NCI-H446 (cell line): ENCODE measurements around the gene BRINP1.
"Not testable (repeated sequence)": the region's sequence is repeated elsewhere in the genome, so short reads cannot be mapped to it uniquely, and the experiment has no call there.

Source experiments
- DNase-seq, 2 experiments: peaks; one replicate each; lab custom pipeline; 2025; lab: John Stamatoyannopoulos, UW

Gene BRINP1

DNA sequence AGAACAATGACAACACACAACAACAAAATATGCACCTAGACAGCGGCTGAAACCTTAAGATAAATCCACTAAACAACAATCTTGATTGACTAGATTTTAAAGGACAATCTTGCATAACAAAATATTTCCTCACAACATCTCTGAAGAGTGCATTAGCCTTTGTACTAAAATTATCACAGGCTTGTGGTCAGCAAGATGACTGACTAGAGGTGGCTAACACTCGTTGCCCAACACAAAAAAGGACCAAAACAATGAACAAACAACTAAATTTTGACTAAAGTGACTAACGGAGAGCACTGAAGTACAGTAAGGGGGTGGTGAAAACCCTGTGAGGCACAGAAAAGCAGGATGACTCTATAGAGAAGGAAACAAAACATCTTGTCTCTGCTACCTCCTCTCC lies 183.9 kb downstream of the BRINP1 start:
- no peak for DNase-seq

DNA sequence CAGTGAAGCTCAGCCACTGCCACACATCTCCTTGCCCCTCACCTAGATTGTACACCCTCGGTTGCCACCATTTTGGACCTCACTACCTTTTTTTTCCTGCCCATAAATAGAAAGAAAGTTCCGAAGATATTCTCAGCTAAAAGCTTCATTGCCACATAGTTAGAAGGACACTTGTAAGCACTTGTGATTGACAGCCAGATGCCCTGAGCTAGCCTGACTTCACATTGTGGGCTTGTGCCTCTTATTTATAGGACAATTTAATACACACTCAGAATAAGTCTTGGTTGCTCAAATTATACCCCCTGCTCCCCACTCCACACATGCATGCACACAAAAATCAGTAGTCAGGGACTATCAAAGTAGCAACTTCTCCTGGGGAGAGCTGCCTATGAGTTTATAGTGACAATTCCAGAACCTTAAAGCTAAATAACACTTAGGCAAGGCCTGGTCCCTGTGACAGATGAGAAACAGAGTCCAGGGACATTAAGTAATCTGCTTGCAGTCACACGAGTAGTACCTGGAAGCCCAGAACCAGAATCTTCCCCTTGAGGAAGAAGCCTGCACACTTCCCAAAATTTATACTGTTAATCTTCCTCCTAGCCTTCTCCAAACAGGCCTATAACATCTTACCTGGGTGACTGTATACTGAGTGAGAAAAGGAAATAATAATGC lies 184.8 kb downstream of the BRINP1 start:
- no peak for DNase-seq

DNA sequence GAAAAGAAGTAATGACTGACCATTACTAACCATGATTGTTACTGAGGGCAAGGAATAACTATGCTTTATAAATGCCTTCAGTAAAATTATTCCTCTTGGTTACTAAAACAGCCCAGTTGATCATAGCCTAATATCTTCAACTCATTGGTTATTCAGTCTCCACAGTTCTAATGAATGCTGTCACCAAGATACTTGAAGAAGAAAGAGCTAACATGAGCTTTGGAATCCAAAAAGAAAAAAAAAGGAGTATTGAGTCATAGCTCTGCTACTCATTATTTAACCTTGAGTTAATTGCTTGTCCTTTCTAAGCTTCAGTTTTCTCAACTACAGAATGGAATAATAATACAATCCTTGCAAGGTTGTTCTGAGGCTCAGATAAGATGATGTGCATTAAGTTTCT lies 187.7 kb downstream of the BRINP1 start:
- no peak for DNase-seq

DNA sequence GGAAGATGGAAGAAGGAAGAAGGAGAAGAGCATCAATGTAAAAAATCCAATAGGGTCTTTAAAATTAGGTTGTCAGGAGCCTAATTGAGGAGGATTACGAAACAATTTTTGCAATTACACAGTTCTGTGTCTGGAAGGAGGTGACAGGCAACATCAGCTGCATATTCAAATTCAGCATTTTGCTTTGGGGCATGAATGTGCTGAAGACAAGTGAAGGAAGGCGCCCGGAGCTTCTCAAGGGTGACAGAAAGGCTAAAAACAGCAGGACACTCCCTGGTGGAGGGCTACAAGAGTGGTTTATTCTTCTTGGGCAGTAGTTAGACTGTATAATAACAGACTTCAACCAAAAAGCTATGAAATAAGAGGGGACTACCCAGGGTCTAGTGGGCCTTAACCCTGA lies 188.3 kb downstream of the BRINP1 start:
- DNase-seq, result no peak

DNA sequence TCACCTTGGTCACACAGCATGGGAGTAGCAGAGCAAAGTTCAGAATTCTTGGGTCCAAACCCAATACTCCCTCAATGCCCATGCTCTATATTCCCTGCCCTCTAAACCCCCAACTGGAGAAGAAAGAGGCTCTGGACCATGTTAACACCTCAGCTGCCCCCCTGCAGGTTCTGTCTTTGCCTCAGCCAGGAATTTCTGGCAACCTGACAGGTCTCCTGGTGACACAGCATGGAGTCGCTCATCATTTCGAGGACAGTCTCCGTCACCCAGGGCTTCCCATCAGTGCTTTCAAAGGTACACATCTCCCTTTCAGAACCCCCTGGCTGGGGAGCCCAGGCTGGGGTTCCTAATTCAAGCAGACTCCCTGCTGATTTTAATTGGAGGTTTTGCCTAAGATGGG lies 189.5 kb downstream of the BRINP1 start:
- DNase-seq, result peak in 1 of 2 experiments; percentile 41

DNA sequence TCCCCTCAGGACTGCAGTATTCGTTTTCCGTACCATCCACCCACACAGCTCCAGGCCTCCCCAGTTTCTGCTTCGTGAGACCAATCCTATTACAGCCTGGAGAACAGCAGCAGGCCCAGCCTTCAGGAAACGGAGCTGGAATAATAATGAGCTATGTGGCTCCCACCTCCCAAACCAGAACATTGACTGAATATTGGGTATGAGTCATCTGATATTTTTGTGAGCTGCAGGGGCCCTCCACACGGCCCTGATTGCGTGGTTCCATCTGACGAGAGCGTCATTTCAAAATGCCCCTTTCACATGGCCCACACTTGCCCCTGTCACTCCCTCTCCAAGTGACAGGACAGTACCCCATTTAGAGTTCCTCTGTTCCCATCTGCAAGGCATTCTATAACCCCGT lies 192.0 kb downstream of the BRINP1 start:
- DNase-seq, result no peak

DNA sequence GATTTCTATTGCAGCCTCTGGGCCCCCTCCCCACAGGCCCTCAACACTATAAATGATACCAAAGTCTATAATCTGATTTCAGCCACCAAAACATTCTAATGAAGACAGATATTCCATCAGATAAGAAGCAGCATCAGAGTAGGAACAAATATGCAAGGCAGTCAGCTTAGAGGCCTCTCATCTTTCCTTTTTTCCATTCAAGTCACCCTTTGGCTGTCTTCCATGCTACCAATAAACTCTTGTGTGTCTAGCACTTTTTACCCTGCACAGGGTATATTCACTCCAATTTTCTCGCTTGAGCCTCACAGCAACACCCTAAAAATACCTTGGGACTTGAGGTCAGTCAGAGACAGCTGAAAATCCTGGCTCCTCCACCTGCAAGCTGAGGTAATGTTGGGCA lies 193.7 kb downstream of the BRINP1 start:
- DNase-seq, result no peak

DNA sequence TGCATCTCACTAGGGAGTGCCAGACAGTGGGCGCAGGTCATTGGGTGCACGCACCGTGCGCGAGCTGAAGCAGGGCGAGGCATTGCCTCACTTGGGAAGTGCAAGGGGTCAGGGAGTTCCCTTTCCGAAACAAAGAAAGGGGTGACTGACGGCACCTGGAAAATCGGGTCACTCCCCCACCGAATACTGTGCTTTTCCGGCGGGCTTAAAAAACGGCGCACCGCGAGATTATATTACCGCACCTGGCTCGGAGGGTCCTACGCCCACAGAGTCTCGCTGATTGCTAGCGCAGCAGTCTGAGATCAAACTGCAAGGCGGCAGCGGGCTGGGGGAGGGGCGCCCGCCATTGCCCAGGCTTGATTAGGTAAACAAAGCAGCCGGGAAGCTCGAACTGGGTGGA lies 200.0 kb downstream of the BRINP1 start:
- DNase-seq, result not testable (repeated sequence)

DNA sequence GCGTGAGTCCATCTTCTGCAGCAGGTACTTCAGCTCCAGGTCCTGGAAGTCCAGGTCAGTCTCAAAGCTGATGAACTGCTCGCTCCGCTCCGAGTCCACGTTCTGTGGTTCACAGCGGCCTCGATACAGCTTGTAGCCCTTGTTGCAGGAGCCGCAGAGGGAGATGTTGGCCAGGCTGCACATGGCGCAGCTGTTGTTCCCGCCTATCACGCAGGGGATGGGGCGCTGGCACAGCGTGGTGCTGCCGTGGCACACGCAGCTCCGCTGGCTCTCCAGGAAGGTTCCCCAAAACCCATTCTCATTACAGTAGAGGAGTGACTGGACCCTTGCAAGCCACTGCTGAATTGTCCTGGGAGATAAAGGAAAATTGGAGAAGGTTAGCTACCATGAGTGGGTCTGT lies 201.4 kb downstream of the BRINP1 start:
- DNase-seq, result no peak

DNA sequence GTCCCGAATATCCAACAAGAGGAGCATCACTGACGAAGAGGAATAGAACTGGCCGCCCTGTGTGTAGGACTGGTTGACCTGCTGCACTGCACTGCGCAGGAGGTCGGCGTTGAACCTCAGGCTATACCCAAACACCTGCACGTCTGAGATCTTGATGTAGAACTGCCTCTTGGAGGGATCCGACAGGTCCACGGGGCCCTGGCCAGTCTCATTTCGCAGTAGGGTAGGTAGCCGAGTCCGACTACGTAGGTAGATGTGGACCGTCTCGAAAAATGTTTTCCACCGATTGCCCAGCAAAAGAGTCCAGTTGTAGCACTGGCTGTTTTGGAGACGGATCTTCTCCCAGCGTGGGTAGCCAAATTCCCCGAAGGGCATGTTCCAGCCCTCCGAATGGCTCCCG lies 202.0 kb downstream of the BRINP1 start:
- no peak for DNase-seq

DNA sequence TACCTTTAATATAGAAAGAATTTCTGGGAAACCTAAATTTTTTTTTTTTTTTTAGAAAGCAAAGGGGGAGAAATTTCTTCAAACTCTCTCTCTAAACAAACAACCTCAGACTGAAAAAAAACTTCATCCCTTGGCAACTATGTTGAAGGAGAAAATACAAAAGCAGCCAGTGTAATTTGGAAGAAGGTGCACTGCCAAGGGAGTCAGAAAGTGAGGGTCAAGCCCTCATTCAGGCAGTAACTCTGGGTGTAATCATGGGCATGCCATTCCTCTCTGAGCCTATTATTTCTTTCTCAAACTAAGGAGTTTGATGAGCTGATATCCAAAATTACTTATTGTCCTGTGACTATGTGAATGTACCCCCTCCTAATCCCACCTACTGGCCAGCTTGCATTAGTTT lies 203.1 kb downstream of the BRINP1 start:
- no peak for DNase-seq

DNA sequence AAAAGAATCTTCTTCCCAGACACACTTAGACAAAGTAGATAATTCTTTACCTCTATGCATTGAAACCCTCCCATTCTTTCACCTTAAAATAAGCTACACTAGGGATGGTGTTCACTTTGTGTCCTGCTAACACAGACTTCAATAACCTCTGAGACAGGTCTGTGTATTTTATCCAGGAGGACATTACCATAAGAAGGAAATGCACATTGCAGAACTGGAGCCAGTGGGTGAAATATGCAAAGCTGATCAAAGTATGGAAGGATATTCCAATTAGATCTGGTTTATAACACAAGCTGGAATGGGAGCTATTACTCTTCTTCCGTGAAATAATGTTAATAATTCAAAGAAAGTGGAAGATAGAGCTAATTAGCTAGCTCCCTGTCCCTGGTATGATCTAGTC lies 204.1 kb downstream of the BRINP1 start:
- no peak for DNase-seq

DNA sequence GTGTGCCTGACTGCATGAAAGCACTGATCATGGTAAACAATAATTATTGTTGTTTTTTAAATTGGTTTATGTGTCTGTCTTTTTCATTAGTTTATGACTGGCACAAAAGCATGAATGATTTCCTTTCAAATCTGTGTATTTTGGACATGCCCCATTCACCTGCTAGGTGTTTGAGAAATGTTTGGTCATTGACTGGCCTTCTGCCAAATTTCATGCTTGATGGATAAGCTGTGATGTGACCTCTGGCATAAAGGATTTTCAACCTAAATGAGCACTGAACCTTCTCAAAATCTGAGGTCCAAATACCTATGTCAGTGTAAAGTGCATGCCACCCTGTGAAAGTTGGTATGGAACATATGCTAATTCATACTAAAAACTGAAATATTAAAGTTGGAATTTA lies 204.5 kb downstream of the BRINP1 start:
- no peak for DNase-seq

DNA sequence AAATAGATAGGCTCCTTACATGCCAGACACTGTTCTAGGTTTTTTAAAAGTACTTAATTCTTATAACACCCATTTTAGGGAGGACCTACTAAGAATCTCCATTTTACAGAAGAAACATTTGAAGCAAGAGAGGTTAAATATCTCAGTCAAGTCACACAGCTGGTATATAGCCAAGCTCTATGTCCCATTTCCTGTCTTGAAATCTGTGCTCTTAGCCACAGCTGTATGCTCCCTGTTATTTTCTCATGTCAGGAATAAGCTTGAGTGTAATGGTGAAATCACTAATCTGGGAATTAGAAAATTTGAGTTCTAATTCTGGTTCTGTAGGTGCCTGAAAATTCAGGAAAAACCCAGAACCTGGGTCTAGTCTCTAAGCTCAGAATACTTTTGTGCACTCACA lies 208.7 kb downstream of the BRINP1 start:
- DNase-seq, result no peak

DNA sequence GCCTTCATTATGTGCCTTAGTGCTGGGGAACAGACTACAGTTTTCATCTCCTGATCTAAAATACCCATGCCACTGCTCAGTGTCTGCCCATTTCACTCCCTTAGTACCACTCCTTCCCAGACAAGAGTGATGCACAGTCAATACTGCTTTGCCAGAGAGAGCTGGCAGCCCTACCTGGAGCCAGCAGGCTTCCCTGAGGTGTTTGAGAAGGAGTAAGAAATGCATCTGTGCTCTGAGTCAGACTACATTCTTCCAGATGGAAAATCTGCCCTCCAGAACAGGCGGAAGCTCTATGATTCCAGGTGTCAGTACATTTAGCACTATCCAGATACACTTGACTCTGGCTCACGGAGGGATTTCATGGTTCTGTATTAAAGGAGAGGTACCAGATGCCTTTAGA lies 209.8 kb downstream of the BRINP1 start:
- no peak for DNase-seq

DNA sequence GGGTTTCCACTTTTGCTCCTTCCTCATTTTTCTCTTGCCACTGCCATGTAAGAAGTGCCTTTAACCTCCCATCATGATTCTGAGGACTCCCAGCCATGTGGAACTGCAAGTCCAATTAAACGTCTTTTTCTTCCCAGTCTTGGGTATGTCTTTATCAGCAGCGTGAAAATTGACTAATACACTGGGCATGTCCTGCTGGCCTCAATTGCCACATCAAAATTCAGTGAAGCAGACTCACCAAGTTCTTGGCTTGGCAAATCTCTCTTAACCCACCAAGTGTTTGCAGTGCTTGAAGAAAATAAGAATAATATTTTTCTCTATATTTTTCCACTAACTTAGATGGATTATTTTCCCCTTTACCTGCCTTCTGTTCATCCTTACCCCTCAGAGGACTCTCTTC lies 212.0 kb downstream of the BRINP1 start:
- no peak for DNase-seq

DNA sequence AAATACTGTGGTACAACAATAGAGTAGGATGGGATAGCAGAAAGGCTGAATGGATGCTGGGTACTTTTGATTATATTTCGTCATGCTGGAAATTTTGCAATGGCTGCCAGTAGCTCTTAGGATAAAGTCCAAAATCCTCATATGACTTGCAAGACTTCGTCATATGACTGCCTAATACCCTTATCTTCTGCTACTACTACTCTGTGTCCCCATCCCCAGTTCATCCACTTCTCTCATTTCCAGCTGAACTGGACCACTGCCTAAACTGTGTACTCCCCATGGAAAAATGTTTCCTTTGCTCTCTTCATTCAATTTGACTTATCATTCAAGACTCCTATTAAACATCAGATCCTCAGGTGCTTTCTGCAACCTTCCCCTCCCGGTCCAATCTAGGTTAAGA lies 212.9 kb downstream of the BRINP1 start:
- DNase-seq, result no peak

DNA sequence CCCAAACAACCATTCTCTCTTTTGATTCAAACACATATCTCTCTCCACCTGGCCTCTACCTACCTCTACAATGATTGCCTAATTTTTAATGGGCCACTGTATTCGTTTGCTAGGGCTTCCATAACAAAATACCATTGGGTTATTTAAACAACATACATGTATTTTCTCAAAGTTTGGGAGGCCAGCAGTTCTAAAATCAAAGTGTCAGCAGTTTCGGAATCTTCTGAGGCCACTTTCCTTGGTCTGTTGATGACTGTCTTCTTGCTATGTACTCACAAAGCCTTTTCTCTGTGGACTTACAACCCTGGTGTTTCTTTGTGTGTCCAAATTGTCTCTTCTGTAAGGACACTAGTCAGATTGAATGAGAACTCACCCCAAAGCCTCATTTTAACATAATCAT lies 214.7 kb downstream of the BRINP1 start:
- no peak for DNase-seq

DNA sequence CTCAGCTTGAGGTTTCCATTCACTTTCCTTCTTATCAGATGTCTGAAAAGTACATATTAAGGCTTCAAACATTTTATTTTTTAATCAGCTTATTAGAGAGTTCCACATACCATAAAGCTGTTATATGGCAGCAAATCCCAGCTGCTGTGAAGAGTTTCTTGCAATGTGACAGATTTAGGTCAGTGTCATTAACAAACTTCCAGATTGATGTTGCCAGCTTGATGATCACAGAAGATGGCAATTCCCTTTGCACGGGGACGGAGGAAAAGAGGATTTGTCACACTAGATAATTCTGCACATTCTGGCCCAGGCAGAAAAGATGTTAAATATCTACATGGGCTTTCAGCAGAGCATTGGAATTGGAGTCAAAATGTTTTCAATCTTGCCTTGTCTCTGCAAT lies 215.8 kb downstream of the BRINP1 start:
- no peak for DNase-seq

DNA sequence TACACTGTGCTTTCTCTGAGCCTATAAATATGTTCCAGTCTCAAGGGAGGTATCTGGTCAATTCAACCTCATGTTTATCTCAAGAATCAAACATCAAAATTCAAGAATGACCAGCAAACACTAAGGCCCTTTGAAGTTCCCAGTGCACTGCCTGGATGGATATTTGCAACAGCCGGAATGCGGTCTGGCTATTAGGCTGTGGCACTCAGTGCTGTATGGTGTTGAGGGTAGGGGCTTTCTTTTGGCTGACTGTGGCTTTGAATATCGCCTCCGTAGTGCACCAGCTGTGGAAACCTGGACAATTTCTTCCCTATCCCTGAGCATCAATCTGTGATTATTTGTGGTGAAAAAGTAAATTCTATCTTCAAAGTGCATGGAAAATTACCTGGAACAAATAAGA lies 220.4 kb downstream of the BRINP1 start:
- DNase-seq, result no peak

DNA sequence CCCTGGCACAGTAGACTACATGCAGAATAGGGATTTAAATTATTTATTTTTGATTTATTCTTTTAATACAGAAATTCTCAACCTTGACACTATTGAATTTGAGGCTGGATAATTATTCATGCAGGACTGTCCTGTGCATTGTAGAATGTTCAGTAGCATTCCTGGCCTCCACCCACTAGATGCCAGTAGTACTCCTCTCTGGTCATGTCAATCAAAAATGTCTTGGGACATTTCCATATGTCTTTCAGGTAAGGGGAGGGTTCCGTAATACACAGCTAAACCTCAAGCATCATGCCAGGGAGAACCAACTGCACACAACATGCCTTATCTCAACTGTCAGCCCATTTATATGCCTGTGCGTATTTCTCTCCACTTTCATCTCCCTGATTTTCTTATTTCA lies 231.8 kb downstream of the BRINP1 start:
- no peak for DNase-seq

DNA sequence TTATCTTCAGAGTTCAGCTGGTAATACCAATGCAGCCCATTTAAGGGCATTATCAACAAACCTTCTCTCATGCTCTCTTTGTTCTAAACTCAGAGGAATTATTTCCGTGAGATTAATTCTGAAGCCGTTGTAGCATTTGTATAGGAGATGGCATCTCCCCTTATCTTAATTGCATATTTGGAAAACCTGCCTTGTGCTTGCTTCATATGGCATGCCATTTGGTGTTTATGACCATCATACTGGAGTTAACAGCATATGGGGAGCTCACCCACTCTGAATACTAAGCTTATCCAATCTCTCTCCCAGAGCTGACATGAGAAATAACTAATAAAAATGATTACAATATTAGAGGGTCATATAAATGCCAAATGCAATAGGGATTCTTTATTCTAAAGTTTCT lies 243.2 kb downstream of the BRINP1 start:
- DNase-seq, result no peak

DNA sequence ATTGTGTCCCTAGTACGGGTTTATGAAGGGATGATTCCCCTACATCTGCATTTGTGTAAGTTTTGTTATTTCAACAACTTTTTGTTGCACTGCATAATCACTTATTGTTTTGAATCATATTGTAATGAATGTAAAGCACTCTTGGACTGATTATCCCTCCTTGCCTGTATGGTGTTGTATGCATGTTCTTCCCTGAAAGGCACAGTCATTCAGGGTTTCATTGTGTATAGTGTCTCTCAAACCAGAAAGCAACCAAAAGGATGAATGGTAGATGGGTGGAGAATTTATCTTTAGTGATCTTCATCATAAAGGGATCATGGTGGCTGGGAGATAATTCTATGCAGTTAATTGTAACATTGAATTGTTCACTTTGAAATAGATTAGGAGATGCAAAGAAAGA lies 247.3 kb downstream of the BRINP1 start:
- no peak for DNase-seq

DNA sequence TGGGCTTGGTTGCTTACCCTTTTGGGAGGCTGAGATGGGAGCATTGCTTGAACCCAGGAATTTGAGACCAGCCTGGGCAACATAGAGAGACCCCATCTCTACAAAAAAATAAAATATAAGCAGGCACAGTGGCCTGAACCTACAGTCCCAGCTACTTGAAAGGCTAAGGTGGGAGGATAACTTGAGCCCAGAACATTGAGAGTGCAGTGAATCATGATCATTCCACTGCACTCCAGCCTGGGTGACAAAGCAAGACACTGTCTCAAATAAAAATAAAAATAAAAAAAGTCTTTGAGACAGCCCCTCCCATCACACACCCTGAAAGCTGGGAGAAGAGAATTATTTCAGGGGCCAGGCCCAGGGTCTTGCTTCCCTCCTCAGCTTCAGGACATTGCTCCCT lies 251.8 kb downstream of the BRINP1 start:
- no peak for DNase-seq
